Nephron progenitor cell (in vitro differentiated cells): ENCODE measurements around the gene ACBD6.

Source experiments
- DNase-seq: peaks from one replicate; pipeline ENCODE4 v3.0.0; 2021
- H3K27ac Mint-ChIP-seq: 2 replicates; pipeline ENCODE4 v1.8.0; 2021; ENCODE audit warnings: mild to moderate bottlenecking, moderate library complexity, mixed read lengths
- H3K27me3 Mint-ChIP-seq: 2 replicates; pipeline ENCODE4 v1.8.0; 2021; ENCODE audit warnings: mild to moderate bottlenecking, low read depth, mixed read lengths; ENCODE audit not compliant: poor library complexity
- H3K36me3 Mint-ChIP-seq: 2 replicates; pipeline ENCODE4 v1.8.0; 2021; ENCODE audit warnings: low read depth, mixed read lengths
- H3K4me1 Mint-ChIP-seq: 2 replicates; pipeline ENCODE4 v1.8.0; 2021; ENCODE audit warnings: mixed read lengths
- H3K4me3 Mint-ChIP-seq: 2 replicates; pipeline ENCODE4 v1.8.0; 2021; ENCODE audit warnings: mild to moderate bottlenecking, moderate library complexity, mixed read lengths
- H3K9me3 Mint-ChIP-seq: 2 replicates; pipeline ENCODE4 v1.8.0; 2021; ENCODE audit warnings: mild to moderate bottlenecking, moderate library complexity, mixed read lengths
- CTCF ChIP-seq: fragments of 200-600 bp; sonication (generic); IDR thresholded peaks from 2 replicates; pipeline ENCODE4 v1.5.0; 2021; ENCODE audit warnings: antibody characterized with exemption

Gene ACBD6

GRCh38 chr1:180497826-180498225, 4.6 kb downstream of the ACBD6 start:
- Mint-ChIP-seq H3K27ac (no peak overlapping the region), H3K4me1 (peaks cover 31% of the 10 kb centered on the region), H3K27me3 (no peaks in the 10 kb centered on the region), H3K9me3 (peaks cover 4% of the 10 kb centered on the region), H3K36me3 (peaks cover 33% of the 10 kb centered on the region), H3K4me3 (no peak overlapping the region)
- no peak for TF ChIP-seq CTCF
- DNase-seq = no peak

GRCh38 chr1:180494370-180494769, 8.0 kb downstream of the ACBD6 start:
- Mint-ChIP-seq H3K27ac (no peak overlapping the region), H3K36me3 (peaks cover 30% of the 10 kb centered on the region), H3K27me3 (no peaks in the 10 kb centered on the region), H3K4me3 (no peak overlapping the region), H3K4me1 (peaks cover 6% of the 10 kb centered on the region), H3K9me3 (no peaks in the 10 kb centered on the region)
- no peak for TF ChIP-seq CTCF
- DNase-seq = no peak

GRCh38 chr1:180489976-180490375, 12.4 kb downstream of the ACBD6 start:
- Mint-ChIP-seq H3K36me3 (peaks cover 48% of the 10 kb centered on the region), H3K27me3 (no peaks in the 10 kb centered on the region), H3K9me3 (no peaks in the 10 kb centered on the region), H3K27ac (no peak overlapping the region), H3K4me1 (peaks cover 6% of the 10 kb centered on the region), H3K4me3 (no peak overlapping the region)
- no peak for TF ChIP-seq CTCF
- DNase-seq = no peak

- H3K36me3 Mint-ChIP-seq = peaks cover 42% of the 10 kb centered on the region
- no peak for DNase-seq
- no peak overlapping the region for H3K4me3 Mint-ChIP-seq
- H3K27me3 Mint-ChIP-seq = no peaks in the 10 kb centered on the region
- H3K4me1 Mint-ChIP-seq = peaks cover under 1% of the 10 kb centered on the region
- TF ChIP-seq CTCF = no peak
- no peak overlapping the region for H3K27ac Mint-ChIP-seq
- no peaks in the 10 kb centered on the region for H3K9me3 Mint-ChIP-seq
Observed at GRCh38 chr1:180489313-180489712, 13.1 kb downstream of the ACBD6 start.

- H3K4me1 Mint-ChIP-seq = no peaks in the 10 kb centered on the region
- no peak for TF ChIP-seq CTCF
- no peak overlapping the region for H3K27ac Mint-ChIP-seq
- H3K27me3 Mint-ChIP-seq = no peaks in the 10 kb centered on the region
- peaks cover 35% of the 10 kb centered on the region for H3K36me3 Mint-ChIP-seq
- no peak overlapping the region for H3K4me3 Mint-ChIP-seq
- no peaks in the 10 kb centered on the region for H3K9me3 Mint-ChIP-seq
- DNase-seq = no peak
Observed at GRCh38 chr1:180488661-180489060, 13.7 kb downstream of the ACBD6 start.

GRCh38 chr1:180486092-180486491, 16.3 kb downstream of the ACBD6 start:
- Mint-ChIP-seq H3K36me3 (peaks cover 24% of the 10 kb centered on the region), H3K9me3 (no peaks in the 10 kb centered on the region), H3K4me3 (no peak overlapping the region), H3K27ac (no peak overlapping the region), H3K27me3 (no peaks in the 10 kb centered on the region), H3K4me1 (no peaks in the 10 kb centered on the region)
- DNase-seq = no peak
- no peak for TF ChIP-seq CTCF
